ENCODE measurements around the gene B4GALT7.

- TF ChIP-seq EZH2 (IDR thresholded peaks at IDR 0.05; ENCODE audit: insufficient read depth, poor library complexity, severe bottlenecking) (no peak), EZH2phosphoT487 (IDR thresholded peaks at IDR 0.05; ENCODE audit: insufficient read depth, low read depth) (no peak)
Observed at GRCh38 chr5:177552839-177553455, 47.0 kb upstream of the B4GALT7 start.

Data from GM23248 (cell line).